Bronchial epithelial cell (primary cell): ENCODE results near the gene P3H3. TPM values are rescaled to one million over a fixed set of nuclear protein-coding genes. Genes with fewer than 3 reads are reported as not detected.

ENCODE experiments used
- DNase-seq: peaks from one replicate; pipeline ENCODE4 v3.0.0-alpha.2; 2010; ENCODE audit warnings: low read depth
- FAIRE-seq: peaks from 2 replicates; lab custom pipeline; 2011; peaks lifted over from hg19 to GRCh38; lab: Jason Lieb, UNC
- H3K27me3 ChIP-seq: 2 replicates; pipeline ENCODE4 v1.5.1; 2011; ENCODE audit warnings: low read length; ENCODE audit not compliant: control insufficient read depth, insufficient read depth
- H3K36me3 ChIP-seq: 2 replicates; pipeline ENCODE4 v1.5.1; 2011; ENCODE audit warnings: low read length; ENCODE audit not compliant: control insufficient read depth, insufficient read depth
- H3K4me3 ChIP-seq: 2 replicates; pipeline ENCODE4 v1.5.1; 2011; ENCODE audit warnings: mild to moderate bottlenecking, low read depth, low read length, control low read depth
- CTCF ChIP-seq: IDR thresholded peaks from 2 replicates; pipeline ENCODE4 v1.5.1; 2011; ENCODE audit warnings: mild to moderate bottlenecking, moderate library complexity, low read length, control low read depth, inconsistent platforms; ENCODE audit not compliant: insufficient read depth, severe bottlenecking
- total RNA-seq: library from RNA; depleted of rRNA; stranded (reverse); fragments of >200 nt; gene quantifications from 2 replicates; pipeline ENCODE4 v1.2.1, GENCODE V29; 2014

P3H3 gene, protein sequence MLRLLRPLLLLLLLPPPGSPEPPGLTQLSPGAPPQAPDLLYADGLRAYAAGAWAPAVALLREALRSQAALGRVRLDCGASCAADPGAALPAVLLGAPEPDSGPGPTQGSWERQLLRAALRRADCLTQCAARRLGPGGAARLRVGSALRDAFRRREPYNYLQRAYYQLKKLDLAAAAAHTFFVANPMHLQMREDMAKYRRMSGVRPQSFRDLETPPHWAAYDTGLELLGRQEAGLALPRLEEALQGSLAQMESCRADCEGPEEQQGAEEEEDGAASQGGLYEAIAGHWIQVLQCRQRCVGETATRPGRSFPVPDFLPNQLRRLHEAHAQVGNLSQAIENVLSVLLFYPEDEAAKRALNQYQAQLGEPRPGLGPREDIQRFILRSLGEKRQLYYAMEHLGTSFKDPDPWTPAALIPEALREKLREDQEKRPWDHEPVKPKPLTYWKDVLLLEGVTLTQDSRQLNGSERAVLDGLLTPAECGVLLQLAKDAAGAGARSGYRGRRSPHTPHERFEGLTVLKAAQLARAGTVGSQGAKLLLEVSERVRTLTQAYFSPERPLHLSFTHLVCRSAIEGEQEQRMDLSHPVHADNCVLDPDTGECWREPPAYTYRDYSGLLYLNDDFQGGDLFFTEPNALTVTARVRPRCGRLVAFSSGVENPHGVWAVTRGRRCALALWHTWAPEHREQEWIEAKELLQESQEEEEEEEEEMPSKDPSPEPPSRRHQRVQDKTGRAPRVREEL
- 11.3 and 20.0 TPM in 2 replicates for total RNA-seq

DNA sequence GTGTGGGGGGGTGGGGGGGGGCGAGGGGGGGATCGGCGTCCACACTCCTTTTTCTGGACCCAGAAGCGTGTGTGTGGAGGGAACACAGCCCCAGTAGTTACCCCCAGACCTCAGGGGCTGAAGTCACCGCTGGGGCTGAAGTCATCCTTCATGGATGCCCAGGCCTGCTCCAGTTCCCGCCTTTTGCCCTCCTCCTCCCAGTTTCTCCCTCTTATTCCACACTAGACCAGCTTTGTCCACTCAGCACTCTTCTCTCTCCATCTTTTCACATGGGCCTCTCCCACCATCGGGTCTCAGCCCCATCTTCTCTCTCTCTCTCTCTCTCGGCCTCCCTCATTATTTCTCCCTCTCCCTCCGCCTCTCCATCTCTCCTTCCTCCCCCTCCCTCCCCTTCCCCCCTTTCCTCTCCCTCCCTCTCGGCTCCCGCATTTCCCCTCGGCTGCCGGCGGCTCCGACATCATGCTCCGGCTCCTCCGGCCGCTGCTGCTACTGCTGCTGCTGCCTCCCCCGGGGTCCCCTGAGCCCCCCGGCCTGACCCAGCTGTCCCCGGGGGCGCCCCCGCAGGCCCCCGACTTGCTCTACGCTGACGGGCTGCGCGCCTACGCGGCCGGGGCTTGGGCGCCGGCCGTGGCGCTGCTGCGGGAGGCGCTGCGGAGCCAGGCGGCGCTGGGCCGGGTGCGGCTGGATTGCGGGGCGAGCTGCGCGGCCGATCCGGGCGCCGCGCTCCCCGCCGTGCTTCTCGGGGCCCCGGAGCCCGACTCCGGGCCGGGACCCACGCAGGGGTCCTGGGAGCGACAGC lies at the start of gene P3H3:
TSS of gene P3H3 (plus strand) at position 426 of the 799 bp plus-strand sequence. CDS start at position 460, 34 bp downstream.
- no peak for TF ChIP-seq CTCF
- Histone ChIP-seq H3K27me3 (peaks cover 3% of the 10 kb centered on the region), H3K36me3 (peaks cover 2% of the 10 kb centered on the region), H3K4me3 (peak within 1 kb of the TSS; percentile 46)
- FAIRE-seq (no peak), DNase-seq (peak; percentile 19)

DNA sequence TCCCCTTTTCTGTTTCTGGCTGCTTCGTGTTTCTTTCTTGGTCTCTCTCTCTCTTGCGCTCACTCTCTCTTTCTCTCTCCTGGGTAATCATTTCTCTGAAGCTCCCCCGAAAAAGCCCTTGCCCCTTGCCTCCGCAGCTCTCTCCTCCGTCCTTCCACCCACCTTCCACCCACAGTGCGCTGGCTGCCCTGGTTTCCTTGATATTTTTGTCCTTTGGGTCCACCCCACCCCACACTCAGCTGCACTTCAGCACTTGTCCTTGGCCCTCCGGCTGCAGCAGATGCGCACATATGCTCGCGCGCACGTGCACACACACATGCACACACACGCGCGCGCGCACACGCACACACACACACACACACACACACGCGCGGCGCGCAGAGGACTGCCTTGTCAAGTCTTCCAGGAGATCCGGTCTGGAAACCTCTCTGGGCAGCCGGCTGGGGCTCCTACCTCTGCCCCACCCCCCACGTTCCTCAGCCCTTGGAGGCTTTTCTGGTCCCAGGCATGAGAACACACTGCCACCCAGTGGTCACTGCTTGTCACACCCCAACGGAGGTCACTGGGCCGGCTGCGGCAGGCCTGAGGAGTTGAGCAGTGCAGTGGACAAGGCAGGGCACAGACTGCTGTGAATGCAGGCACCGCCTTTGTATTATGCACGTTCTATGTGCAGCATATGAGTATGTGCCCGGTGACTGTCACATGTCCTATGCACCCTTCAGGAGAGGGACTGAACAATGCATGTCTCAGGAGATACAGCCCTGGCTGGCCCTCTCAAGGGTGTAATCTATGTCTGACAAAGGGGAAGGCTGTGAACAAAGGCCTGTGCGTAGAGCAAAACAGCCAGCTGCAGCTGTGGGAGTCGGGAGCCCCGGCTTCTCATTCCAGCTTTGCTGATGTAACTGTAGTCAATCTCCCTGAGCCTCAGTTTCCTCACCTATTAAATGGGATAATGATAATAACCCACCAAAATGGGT lies 49.3 kb upstream of the P3H3 start:
- Histone ChIP-seq H3K4me3 (peak overlapping the region; percentile 18), H3K36me3 (no peaks in the 10 kb centered on the region), H3K27me3 (no peaks in the 10 kb centered on the region)
- DNase-seq (peak; percentile 80), FAIRE-seq (no peak)
- peak; percentile 94 for TF ChIP-seq CTCF

DNA sequence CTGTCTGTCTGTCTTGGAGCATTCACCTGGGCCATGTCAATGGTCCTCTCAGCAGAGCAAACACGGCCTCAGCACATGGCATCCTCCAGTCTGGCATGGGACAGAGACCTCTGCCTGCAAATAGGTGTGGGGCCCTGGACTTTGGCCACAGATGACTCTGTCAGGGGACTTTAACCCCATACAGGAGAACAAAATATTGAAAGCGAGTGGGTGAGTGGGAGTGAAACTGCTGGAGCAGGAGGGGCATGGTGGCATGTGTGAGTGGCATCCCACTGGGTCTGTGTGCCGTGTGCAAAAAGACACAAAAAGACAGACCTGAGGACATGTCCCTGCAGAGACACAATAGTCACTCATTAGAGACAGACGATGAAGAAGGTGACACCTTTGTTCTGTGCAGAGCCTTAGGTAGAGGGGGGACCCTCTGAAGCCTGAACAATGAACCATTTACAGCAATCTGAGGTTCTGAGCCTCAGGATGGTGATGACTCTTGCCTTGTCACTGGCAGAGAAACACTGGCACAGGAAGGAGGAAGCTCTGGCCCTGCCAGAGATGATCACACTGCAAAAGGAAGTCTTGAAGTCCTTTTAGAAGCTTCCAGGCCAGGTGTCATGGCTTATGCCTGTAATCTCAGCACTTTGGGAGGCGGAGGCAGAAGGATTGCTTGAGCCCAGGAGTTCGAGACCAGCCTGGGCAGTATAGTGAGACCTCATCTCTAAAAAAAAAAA lies 48.3 kb upstream of the P3H3 start:
- H3K27me3 ChIP-seq: no peaks in the 10 kb centered on the region
- H3K36me3 ChIP-seq: no peaks in the 10 kb centered on the region
- FAIRE-seq (peak; percentile 86), DNase-seq (no peak)
- TF ChIP-seq CTCF: no peak
- no peak overlapping the region for H3K4me3 ChIP-seq

DNA sequence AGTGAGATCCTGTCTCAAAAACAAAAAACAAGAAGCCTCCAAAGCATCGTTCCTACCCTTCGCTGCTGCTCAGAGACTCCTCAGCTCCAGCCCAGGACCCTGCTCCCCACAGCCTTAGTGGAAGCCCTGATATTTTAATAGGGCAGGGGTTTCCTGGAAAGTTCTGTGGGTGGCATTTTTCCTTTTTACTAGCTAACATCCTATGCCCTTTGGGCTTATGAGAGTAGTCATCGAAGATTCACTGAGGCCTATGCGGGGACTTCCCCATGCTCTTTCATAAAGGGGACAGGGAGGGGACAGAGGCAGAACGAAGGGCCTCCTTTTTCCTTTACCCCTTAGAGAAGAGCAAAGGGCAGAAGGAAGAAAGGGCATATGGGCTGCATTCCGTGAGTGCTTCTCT lies 47.6 kb upstream of the P3H3 start:
- H3K36me3 ChIP-seq: no peaks in the 10 kb centered on the region
- H3K4me3 ChIP-seq: no peak overlapping the region
- no peak for TF ChIP-seq CTCF
- H3K27me3 ChIP-seq: no peaks in the 10 kb centered on the region
- DNase-seq (no peak), FAIRE-seq (no peak)
